Hepatocyte (in vitro differentiated cells): Measurements from ENCODE around the gene PTPN5. TPM values are rescaled to one million over a fixed set of nuclear protein-coding genes. Genes with fewer than 3 reads are reported as not detected.

Experiments used
- DNase-seq: peaks from one replicate; pipeline ENCODE4 v3.0.0-alpha.2; 2016; ENCODE audit warnings: low spot score
- H2AFZ ChIP-seq: fragments of 200-600 bp; sonication (generic); 2 replicates; pipeline ENCODE4 v1.6.0; 2016; ENCODE audit warnings: antibody characterized with exemption, mild to moderate bottlenecking
- H3K27ac ChIP-seq: fragments of 200-600 bp; sonication (generic); 2 replicates; pipeline ENCODE4 v1.5.1; 2016; ENCODE audit warnings: mild to moderate bottlenecking
- H3K27me3 ChIP-seq: fragments of 200-600 bp; sonication (generic); 2 replicates; pipeline ENCODE4 v1.6.1; 2016
- H3K36me3 ChIP-seq: fragments of 200-600 bp; sonication (generic); replicated peaks from 2 replicates; pipeline ENCODE4 v1.5.1; 2016; ENCODE audit warnings: low read depth; ENCODE audit not compliant: insufficient read depth
- H3K4me1 ChIP-seq: fragments of 200-600 bp; sonication (generic); 2 replicates; pipeline ENCODE4 v1.5.1; 2016; ENCODE audit warnings: mild to moderate bottlenecking, moderate library complexity; ENCODE audit not compliant: insufficient read depth
- H3K4me2 ChIP-seq: fragments of 200-600 bp; sonication (generic); 2 replicates; pipeline ENCODE4 v1.6.0; 2016
- H3K4me3 ChIP-seq: fragments of 200-600 bp; sonication (generic); 2 replicates; pipeline ENCODE4 v1.5.1; 2016; ENCODE audit warnings: mild to moderate bottlenecking
- H3K79me2 ChIP-seq: fragments of 200-600 bp; sonication (generic); 2 replicates; pipeline ENCODE4 v1.6.0; 2017; ENCODE audit warnings: mild to moderate bottlenecking
- H3K9me2 ChIP-seq: fragments of 200-600 bp; sonication (generic); replicated peaks from 2 replicates; pipeline ENCODE4 v1.6.0; 2017; ENCODE audit warnings: mild to moderate bottlenecking; ENCODE audit not compliant: insufficient read depth
- H3K9me3 ChIP-seq: fragments of 200-600 bp; sonication (generic); 2 replicates; pipeline ENCODE4 v1.5.1; 2016; ENCODE audit warnings: low read depth, mild to moderate bottlenecking
- H4K20me1 ChIP-seq: fragments of 200-600 bp; sonication (generic); 2 replicates; pipeline ENCODE4 v1.6.0; 2016; ENCODE audit warnings: mild to moderate bottlenecking; ENCODE audit not compliant: insufficient read depth, poor library complexity, severe bottlenecking
- EZH2 ChIP-seq: fragments of 200-600 bp; sonication (generic); IDR thresholded peaks from 2 replicates; pipeline ENCODE4 v1.6.1; 2016; ENCODE audit warnings: antibody characterized with exemption, mild to moderate bottlenecking, borderline replicate concordance
- EZH2phosphoT487 ChIP-seq: fragments of 200-600 bp; sonication (generic); IDR thresholded peaks from one replicate; pipeline ENCODE4 v1.6.1; 2018; ENCODE audit warnings: antibody characterized with exemption, mild to moderate bottlenecking, low read depth, moderate library complexity; ENCODE audit not compliant: unreplicated experiment, severe bottlenecking
- WGBS: methylation state at CpG from one replicate; pipeline ENCODE4 v1.1.6; 2016; ENCODE audit warnings: low lambda C conversion rate; ENCODE audit errors: missing lambda C conversion rate; 5-methylcytosine and 5-hydroxymethylcytosine counted together
- polyA plus RNA-seq: library from polyadenylated mRNA; unstranded; fragments of >200 nt; fragmentation: Nextera tagmentation; extraction: Ambion mirVana; gene quantifications from 2 replicates; pipeline ENCODE4 v1.2.1, GENCODE V29; 2016
- total RNA-seq: library from RNA; depleted of rRNA; stranded (reverse); fragments of >200 nt; gene quantifications from 2 replicates; pipeline ENCODE4 v1.2.3, GENCODE V29; 2014
- TF ChIP-seq, protein P1 (sequence below): fragments of 200-600 bp; sonication (generic); IDR thresholded peaks from 2 replicates; pipeline ENCODE4 v1.5.1; 2016; ENCODE audit warnings: antibody characterized with exemption, mild to moderate bottlenecking; ENCODE audit not compliant: poor library complexity

The PTPN5 gene
- total and polyA plus RNA-seq, 2 experiments from 2014 or later: 0.22 to 0.90 TPM

DNA sequence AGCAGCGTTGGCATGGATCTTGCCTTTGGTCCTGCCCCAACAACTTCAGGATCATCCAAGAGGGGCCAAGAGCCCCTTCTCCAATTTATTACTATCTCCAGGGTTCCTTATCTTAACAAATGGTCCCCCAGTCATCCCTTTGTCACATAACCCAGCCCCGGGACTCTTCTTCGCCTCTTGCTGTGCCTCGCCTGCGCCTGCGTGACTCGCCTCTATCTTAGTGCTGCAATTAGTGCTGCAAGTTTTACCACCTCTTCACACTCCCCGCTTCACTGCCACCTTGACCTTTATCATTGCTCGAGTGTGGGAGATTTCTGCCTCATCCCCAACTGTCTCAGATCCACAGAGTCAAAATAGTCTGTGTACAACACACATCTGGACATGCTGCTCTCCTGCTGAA, 61.6 kb downstream of the PTPN5 start:
- H3K4me3 ChIP-seq: no peak overlapping the region
- no peaks in the 10 kb centered on the region for H3K27me3 ChIP-seq
- TF ChIP-seq EZH2: no peak
- no peak for TF ChIP-seq EZH2phosphoT487
- TF ChIP-seq, protein P1, sequence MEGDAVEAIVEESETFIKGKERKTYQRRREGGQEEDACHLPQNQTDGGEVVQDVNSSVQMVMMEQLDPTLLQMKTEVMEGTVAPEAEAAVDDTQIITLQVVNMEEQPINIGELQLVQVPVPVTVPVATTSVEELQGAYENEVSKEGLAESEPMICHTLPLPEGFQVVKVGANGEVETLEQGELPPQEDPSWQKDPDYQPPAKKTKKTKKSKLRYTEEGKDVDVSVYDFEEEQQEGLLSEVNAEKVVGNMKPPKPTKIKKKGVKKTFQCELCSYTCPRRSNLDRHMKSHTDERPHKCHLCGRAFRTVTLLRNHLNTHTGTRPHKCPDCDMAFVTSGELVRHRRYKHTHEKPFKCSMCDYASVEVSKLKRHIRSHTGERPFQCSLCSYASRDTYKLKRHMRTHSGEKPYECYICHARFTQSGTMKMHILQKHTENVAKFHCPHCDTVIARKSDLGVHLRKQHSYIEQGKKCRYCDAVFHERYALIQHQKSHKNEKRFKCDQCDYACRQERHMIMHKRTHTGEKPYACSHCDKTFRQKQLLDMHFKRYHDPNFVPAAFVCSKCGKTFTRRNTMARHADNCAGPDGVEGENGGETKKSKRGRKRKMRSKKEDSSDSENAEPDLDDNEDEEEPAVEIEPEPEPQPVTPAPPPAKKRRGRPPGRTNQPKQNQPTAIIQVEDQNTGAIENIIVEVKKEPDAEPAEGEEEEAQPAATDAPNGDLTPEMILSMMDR: no peak
- no peak overlapping the region for H3K27ac ChIP-seq
- no peaks in the 10 kb centered on the region for H4K20me1 ChIP-seq
- DNase-seq: no peak
- no peaks in the 10 kb centered on the region for H3K4me1 ChIP-seq
- H3K9me3 ChIP-seq: no peaks in the 10 kb centered on the region
- no peak overlapping the region for H3K4me2 ChIP-seq
- H3K36me3 ChIP-seq: no peaks in the 10 kb centered on the region
- no peaks in the 10 kb centered on the region for H3K79me2 ChIP-seq
- no peak overlapping the region for H2AFZ ChIP-seq
- H3K9me2 ChIP-seq: no peaks in the 10 kb centered on the region
- WGBS: 93% methylated on average over 9 of the region's 9 CpGs

DNA sequence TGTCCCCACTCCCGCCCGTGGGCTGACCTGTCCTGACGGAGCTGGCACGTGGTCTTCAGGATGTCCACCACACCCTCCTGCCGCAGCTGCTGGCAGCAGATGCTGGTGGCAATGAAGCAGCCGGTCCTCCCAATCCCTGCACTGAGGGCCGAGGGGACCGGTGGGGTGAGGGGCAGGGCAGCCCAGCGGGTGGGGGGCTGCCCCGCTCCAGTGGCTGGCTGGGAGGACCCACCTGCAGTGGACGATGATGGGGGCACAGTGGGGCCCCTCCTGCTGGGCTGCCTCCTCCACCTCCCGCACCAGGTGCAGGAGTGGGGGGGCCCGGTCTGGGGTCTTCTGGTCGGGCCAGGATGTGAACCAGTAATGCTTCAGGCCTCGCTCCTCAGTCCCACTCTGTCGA, 62.2 kb downstream of the PTPN5 start:
- TF ChIP-seq EZH2 (no peak), EZH2phosphoT487 (no peak)
- TF ChIP-seq, protein P1: no peak

DNA sequence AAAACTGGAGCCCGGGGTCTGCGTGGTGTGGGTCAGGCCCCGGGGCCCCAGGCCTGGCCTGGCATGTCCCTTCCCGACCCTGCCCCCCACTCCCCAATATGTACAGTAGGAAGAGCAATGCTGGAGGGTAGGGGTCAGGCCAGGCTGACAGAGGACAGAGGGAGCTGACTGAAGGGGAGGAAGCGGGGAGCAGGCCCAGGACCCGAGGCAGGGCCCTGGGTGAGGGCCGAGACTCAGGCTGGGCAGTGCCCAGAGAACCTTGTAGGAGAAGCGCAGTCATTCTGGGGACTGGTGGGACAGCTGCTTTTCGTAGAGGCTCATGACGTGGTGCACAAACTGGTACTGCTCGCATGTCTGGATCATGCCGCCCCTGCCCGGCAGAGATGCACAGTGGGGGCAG, 62.9 kb downstream of the PTPN5 start:
- no peak overlapping the region for H3K27ac ChIP-seq
- no peaks in the 10 kb centered on the region for H3K79me2 ChIP-seq
- H3K4me2 ChIP-seq: no peak overlapping the region
- H3K4me1 ChIP-seq: no peaks in the 10 kb centered on the region
- no peaks in the 10 kb centered on the region for H3K9me2 ChIP-seq
- TF ChIP-seq EZH2phosphoT487 (no peak), EZH2 (no peak)
- TF ChIP-seq, protein P1: no peak
- no peaks in the 10 kb centered on the region for H3K36me3 ChIP-seq
- H3K9me3 ChIP-seq: no peaks in the 10 kb centered on the region
- no peaks in the 10 kb centered on the region for H4K20me1 ChIP-seq
- no peaks in the 10 kb centered on the region for H3K27me3 ChIP-seq
- WGBS: 94% methylated on average over 13 of the region's 13 CpGs
- no peak overlapping the region for H3K4me3 ChIP-seq
- no peak for DNase-seq
- no peak overlapping the region for H2AFZ ChIP-seq

More for the DNA sequence above, 62.2 kb downstream of the PTPN5 start:
- no peaks in the 10 kb centered on the region for H3K36me3 ChIP-seq
- no peaks in the 10 kb centered on the region for H3K27me3 ChIP-seq
- H3K4me1 ChIP-seq: no peaks in the 10 kb centered on the region
- no peak overlapping the region for H3K4me2 ChIP-seq
- 93% methylated on average over 10 of the region's 16 CpGs for WGBS
- no peaks in the 10 kb centered on the region for H3K79me2 ChIP-seq
- no peaks in the 10 kb centered on the region for H3K9me3 ChIP-seq
- no peak overlapping the region for H3K27ac ChIP-seq
- no peak overlapping the region for H3K4me3 ChIP-seq
- H4K20me1 ChIP-seq: no peaks in the 10 kb centered on the region
- no peak for DNase-seq
- H2AFZ ChIP-seq: no peak overlapping the region
- no peaks in the 10 kb centered on the region for H3K9me2 ChIP-seq
